ENCODE results near the gene MFAP5.
"Not testable (repeated sequence)": the region's sequence is repeated elsewhere in the genome, so short reads cannot be mapped to it uniquely, and the experiment has no call there.

MFAP5 gene

DNA sequence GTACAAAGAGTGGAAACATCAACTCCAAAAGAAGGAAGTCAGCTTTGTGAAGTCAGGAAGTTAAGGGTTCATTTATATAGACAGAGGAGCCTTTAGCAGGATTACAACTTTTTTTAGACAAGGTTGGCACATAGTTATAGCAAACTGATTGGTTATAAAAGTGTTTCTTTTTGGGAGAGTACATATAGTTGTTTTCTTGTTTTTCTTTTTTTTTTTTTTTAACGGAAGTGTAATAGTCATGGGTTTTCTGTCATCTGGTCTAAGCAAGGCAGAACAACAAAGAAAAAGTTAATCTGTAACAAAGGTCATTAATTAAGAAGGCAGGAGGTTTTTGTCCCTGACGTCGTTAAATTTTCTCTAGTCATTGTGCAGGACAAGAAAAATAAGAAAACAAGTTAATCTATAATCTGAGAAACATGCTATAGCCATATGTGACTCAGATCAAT lies 13.0 kb upstream of the MFAP5 start:
- DNase-seq (ENCODE audit: low read depth in 2 of 2): no peak

- DNase-seq (ENCODE audit: low read depth in 2 of 2): no peak
Measured at GRCh38 chr12:8672381-8672780, 9.8 kb upstream of the MFAP5 start.

GRCh38 chr12:8668441-8668840 lies 5.8 kb upstream of the MFAP5 start:
- no peak for DNase-seq (ENCODE audit: low read depth in 2 of 2)

GRCh38 chr12:8667270-8667669 lies 4.6 kb upstream of the MFAP5 start:
- DNase-seq (ENCODE audit: low read depth in 2 of 2): no peak

DNA sequence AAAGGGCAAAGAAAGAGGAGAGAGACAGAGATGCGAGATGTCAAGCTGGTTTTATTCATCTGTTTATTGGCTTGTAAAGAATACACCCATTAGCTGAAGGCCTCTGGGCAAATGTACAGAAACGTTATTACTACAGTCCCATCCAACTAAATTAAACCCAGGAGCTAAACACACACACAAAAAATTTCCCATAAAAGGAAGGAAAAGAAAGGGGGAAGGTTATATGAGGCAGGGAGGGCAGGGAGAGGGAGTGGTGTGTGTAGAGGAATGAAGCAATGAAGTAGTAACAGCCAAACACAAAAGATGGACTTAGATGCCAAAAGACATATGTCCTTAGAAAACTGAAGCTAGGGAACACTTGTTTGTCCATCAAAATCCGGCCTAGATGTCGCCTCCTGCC lies 3.1 kb upstream of the MFAP5 start:
- DNase-seq (ENCODE audit: low read depth in 2 of 2): no peak

DNA sequence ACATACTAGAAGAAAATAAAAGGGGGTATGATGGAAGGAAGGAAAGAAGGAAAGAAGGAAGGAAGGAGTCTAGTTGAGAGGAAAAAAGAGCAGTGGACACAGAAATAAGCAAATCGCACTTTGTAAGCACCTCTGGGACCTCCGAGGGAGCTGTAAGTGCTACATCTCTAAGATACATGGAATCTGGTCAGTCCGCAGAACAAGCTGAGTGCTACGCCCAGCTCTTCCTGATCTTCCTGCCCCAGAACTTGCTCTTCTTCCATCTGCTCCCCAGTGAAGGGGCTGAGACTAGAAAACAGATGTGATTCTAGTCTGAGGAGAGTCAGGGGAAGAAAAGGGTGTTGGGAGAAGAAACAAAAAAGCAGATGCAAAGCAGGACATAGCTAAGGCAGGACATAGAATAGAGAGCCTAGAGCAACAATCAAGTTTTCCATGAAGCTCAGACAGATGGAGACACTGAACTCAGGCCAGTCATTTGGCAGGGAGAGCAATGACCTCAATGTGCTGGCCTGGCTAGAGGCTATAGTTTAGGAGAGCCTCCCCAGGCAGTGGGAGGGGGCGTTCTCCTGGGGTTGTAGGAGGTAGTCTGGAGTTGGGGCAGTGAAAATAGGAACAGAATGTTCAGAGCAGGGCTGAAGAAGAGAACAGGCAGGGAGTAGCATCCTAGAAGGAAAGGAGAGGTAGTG lies 1.7 kb upstream of the MFAP5 start:
- no peak for DNase-seq (ENCODE audit: low read depth in 2 of 2)

GRCh38 chr12:8661751-8662150 lies 875 bp downstream of the MFAP5 start:
- DNase-seq (ENCODE audit: low read depth in 2 of 2): no peak

DNA sequence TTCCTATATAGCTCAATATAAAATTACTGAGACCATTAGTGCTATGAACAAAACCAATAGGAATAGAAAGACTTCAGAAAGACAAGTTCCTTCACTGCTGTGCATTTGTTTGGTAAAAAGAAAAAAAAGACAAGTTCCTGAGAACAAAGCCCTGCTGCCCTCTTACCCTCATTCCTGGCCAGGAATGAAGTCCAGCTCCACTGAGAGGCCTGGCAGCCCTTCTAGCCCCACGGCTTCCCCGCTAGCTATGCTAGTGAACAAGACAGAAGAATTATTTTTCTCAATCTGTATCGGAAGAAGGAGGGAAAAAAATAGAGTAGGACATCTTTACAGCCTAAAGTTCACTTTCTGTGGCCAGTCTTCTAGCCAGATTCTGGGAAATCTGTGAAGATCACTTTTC lies 1.6 kb downstream of the MFAP5 start:
- DNase-seq (ENCODE audit: low read depth in 2 of 2): no peak

DNA sequence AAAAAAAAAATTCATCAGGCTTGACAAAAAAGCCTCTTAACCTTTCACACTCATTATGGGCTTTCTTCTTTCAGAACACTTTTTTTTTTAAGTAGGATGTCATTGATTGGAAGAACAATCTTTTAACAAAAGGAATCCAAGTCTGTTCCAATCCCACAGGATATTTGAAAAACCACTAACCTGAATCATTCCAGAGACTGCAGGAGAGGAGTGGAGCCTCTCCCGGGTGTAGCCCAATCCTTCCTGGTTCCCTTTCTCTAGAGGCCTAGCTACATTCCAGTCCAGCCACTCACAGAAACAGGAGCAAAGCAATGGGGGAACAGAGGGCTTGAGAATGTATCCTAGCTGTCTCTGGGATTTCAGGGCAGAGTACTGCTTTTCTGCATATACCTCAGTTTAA lies 4.3 kb downstream of the MFAP5 start:
- no peak for DNase-seq (ENCODE audit: low read depth in 2 of 2)

- DNase-seq (ENCODE audit: low read depth in 2 of 2): no peak
Measured at GRCh38 chr12:8655421-8655820, 7.2 kb downstream of the MFAP5 start.

DNA sequence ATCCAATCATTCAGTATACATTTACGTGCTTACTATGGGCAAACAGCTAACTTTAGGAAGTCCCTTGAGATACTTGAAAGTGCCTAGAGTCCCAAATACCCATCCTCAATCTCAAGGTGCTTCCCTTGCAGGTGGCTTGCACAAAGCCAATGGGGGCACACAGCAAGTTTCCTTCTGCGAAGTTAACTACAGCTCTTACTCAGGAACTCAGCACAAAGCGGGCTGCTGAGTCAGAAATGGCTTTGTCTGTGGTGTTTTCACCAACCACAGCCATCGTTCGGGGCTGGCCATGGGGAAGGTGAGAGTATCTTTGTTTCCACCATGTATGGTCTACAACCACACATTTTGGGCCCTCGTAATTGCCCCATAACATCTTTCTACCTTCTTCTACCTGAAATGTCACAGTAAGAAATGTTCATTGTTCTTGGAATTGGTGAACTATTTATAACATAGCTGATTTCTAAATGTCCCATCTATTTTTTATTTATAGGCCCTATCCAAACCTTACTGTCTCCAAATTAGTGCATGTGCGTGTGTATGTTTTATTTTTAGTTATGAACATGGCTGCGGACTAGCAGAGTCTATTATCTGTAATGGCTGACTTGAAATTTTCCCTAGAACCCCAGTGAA lies 13.9 kb downstream of the MFAP5 start:
- DNase-seq (ENCODE audit: low read depth in 2 of 2): peak; percentile 13 to 19

GRCh38 chr12:8647968-8648367 lies 14.7 kb downstream of the MFAP5 start:
- no peak for DNase-seq (ENCODE audit: low read depth in 2 of 2)

- DNase-seq (ENCODE audit: low read depth in 2 of 2): peak; percentile 6 to 37
Measured at GRCh38 chr12:8644345-8645248, 18.0 kb downstream of the MFAP5 start.

GRCh38 chr12:8642775-8643174 lies 19.9 kb downstream of the MFAP5 start:
- DNase-seq (ENCODE audit: low read depth in 2 of 2): no peak

GRCh38 chr12:8639936-8640335 lies 22.7 kb downstream of the MFAP5 start:
- no peak for DNase-seq (ENCODE audit: low read depth in 2 of 2)

DNA sequence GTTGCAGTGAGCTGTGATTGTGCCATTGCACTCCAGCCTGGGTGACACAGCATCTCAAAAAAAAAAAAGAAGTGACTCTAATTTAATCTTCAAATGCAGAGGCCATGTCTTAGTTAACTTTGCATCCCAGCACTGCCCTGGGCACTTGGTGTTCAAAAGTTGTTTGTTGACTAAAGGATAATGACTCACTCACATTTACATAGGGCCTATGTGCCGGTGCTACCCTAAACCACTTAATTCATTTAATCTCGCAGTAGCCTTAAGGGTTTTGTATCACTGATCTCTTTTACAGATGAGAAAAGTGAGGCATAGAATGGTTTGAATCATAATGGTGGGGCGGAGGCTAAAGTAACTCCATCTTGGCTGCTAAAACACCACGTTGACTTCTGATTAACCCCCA lies 23.7 kb downstream of the MFAP5 start:
- no peak for DNase-seq (ENCODE audit: low read depth in 2 of 2)

GRCh38 chr12:8637666-8638065 lies 25.0 kb downstream of the MFAP5 start:
- no peak for DNase-seq (ENCODE audit: low read depth in 2 of 2)

DNA sequence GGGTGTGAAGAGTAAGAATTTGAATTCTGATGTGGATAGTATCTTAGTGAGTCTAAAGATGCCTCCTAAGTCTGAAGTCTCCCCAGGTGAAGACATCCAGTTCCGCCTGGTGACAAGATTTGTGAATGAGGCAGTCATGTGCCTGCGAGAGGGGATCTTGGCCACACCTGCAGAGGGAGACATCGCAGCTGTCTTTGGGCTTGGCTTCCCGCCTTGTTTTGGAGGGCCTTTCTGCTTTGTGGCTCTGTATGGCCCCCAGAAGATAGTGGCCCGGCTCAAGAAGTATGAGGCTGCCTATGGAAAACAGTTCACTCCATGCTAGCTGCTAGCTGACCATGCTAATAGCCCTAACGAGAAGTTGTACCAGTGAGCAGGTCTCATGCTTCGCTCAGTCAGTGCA lies 25.4 kb downstream of the MFAP5 start:
- DNase-seq (ENCODE audit: low read depth in 2 of 2): no peak

DNA sequence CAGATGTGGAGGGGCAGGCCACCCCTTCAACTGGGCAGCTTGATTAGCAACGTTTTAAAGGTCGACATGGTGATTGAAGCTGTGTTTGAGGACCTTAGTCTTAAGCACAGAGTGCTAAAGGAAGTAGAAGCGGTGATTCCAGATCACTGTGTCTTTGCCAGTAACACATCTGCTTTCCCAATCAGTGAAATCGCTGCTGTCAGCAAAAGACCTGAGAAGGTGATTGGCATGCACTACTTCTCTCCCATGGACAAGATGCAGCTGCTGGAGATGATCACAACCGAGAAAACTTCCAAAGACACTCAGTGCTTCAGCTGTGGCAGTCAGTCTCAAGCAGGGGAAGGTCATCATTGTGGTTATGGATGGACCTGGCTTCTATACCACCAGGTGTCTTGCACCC lies 26.0 kb downstream of the MFAP5 start:
- DNase-seq (ENCODE audit: low read depth in 2 of 2): no peak

- DNase-seq (ENCODE audit: low read depth in 2 of 2): not testable (repeated sequence)
Measured at GRCh38 chr12:8636007-8636346, 26.6 kb downstream of the MFAP5 start.

DNA sequence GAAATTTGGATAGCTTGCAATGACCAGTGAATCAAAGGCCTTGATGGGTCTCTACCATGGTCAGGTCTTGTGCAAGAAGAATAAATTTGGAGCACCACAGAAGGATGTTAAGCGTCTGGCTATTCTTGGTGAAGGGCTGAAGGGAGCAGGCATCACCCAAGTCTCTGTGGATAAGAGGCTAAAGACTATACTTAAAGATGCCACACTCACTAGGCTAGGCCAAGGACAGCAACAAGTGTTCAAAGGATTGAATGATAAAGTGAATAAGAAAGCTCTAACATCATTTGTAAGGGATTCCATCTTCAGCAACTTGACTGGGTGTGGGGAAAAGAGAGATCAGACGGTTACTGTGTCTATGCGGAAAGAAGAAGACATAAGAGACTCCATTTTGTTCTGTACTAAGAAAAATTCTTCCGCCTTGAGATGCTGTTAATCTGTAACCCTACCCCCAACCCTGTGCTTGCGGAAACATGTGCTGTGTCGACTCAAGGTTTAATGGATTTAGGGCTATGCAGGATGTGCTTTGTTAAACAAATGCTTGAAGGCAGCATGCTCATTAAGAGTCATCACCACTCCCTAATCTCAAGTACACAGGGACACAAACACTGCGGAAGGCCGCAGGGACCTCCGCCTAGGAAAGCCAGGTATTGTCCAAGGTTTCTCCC lies 27.2 kb downstream of the MFAP5 start:
- not testable (repeated sequence) for DNase-seq (ENCODE audit: low read depth in 2 of 2)

DNA sequence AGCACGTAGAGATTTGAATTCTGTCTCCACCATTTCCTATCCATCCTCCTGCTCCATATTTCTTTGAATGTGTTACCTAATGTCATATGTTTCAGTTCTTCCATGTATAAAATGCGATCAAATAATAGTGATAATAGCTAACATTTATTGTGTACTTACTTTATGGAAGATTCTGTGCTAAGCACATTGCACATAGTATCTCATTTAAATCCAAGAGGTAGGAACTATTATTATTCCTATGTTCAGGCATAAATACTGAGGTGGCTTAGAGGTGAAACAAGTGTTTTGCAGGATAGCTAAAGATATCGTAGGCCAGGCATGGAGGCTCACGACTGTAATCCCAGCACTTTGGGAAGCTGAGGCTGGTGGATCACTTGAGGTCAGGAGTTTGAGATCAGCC lies 32.5 kb downstream of the MFAP5 start:
- no peak for DNase-seq (ENCODE audit: low read depth in 2 of 2)

Data from activated CD8-positive, alpha-beta memory T cell treated with anti-CD3 and anti-CD28 coated beads for 4 hours (primary cell).